Erythroblast (primary cell): ENCODE measurements around the gene GLIS1.

Source experiments
- DNase-seq, 2 experiments: peaks; one replicate each; lab custom pipeline; 2025; lab: John Stamatoyannopoulos, UW
- GATA1 ChIP-seq: IDR thresholded peaks from 2 replicates; pipeline ENCODE4 v1.6.1; 2011; ENCODE audit warnings: low read depth, mild to moderate bottlenecking, control low read depth, low read length, moderate library complexity
- POLR2A ChIP-seq: IDR thresholded peaks from 2 replicates; pipeline ENCODE4 v1.6.1; 2011; ENCODE audit warnings: mild to moderate bottlenecking, low read length

Gene GLIS1

GRCh38 chr1:53698384-53698980, 40.5 kb downstream of the GLIS1 start:
- DNase-seq = no peak
- no peak for TF ChIP-seq POLR2A
- TF ChIP-seq GATA1 = no peak

GRCh38 chr1:53697721-53698383, 41.1 kb downstream of the GLIS1 start:
- DNase-seq = no peak
- no peak for TF ChIP-seq GATA1
- TF ChIP-seq POLR2A = no peak

- DNase-seq = no peak
- TF ChIP-seq POLR2A (no peak), GATA1 (no peak)
Measured at GRCh38 chr1:53696990-53697389, 42.0 kb downstream of the GLIS1 start.

GRCh38 chr1:53696571-53696970, 42.4 kb downstream of the GLIS1 start:
- no peak for DNase-seq
- TF ChIP-seq GATA1 (no peak), POLR2A (no peak)

- TF ChIP-seq POLR2A = no peak
- no peak for TF ChIP-seq GATA1
- DNase-seq = no peak
Measured at GRCh38 chr1:53696051-53696450, 42.9 kb downstream of the GLIS1 start.

GRCh38 chr1:53695116-53695515, 43.8 kb downstream of the GLIS1 start:
- TF ChIP-seq GATA1 (no peak), POLR2A (no peak)
- no peak for DNase-seq

- DNase-seq = no peak
Measured at GRCh38 chr1:53694718-53695091, 44.3 kb downstream of the GLIS1 start.

GRCh38 chr1:53693773-53694717, 44.9 kb downstream of the GLIS1 start:
- no peak for DNase-seq
- TF ChIP-seq POLR2A (no peak), GATA1 (no peak)

More at GRCh38 chr1:53694718-53695091, 44.3 kb downstream of the GLIS1 start:
- TF ChIP-seq POLR2A (no peak), GATA1 (no peak)

GRCh38 chr1:53693339-53693738, 45.6 kb downstream of the GLIS1 start:
- no peak for DNase-seq

GRCh38 chr1:53691326-53691725, 47.6 kb downstream of the GLIS1 start:
- no peak for DNase-seq
- no peak for TF ChIP-seq POLR2A
- no peak for TF ChIP-seq GATA1

More at GRCh38 chr1:53693339-53693738, 45.6 kb downstream of the GLIS1 start:
- TF ChIP-seq POLR2A (no peak), GATA1 (no peak)

GRCh38 chr1:53690411-53690810, 48.6 kb downstream of the GLIS1 start:
- DNase-seq = no peak
- TF ChIP-seq POLR2A (no peak), GATA1 (no peak)

- peak; percentile 15 to 21 for DNase-seq
- no peak for TF ChIP-seq GATA1
- no peak for TF ChIP-seq POLR2A
Measured at GRCh38 chr1:53689736-53690326, 49.1 kb downstream of the GLIS1 start.

GRCh38 chr1:53689223-53689622, 49.7 kb downstream of the GLIS1 start:
- no peak for DNase-seq
- TF ChIP-seq POLR2A (no peak), GATA1 (no peak)
